Measurements from ENCODE around the gene EDN3.

DNA sequence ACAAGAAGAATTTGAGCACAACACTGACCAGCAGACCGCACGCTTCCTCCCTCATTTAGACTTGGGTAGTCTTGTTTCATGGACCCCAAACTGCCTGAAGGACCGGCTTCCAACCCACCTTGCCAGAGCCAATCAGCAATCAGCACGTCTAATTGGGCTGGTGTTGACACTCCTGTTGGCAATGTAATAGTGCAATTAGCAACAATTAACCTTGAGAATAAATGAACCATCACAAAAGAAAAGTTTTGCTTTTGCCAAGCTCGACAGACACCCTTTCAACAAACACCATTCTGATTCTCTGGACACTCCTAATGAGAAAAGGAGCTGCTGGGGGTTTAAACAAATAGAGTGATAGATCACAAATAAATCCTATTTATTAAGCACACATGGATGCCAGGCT, 61.0 kb downstream of the EDN3 start:
- TF ChIP-seq POLR2A (IDR thresholded peaks at IDR 0.05) (no peak), CTCF (IDR thresholded peaks at IDR 0.05) (no peak)
